Aorta (tissue), 5 donors: ENCODE data around the gene JAK1. TPM values are rescaled to one million over a fixed set of nuclear protein-coding genes. Genes with fewer than 3 reads are reported as not detected.
A peak's percentile ranks its signal among the peaks of the same experiment; 100 is the strongest.
"Not testable (repeated sequence)": the region's sequence is repeated elsewhere in the genome, so short reads cannot be mapped to it uniquely, and the experiment has no call there.

Source experiments
- ATAC-seq: fragments of 200-7000 bp; cut with Tn5 transposase; one replicate; pipeline ENCODE4 v1.9.1; 2022; ENCODE audit warnings: moderate library complexity; ENCODE audit not compliant: low FRiP score
- DNase-seq, 2 donors: peaks; one replicate each; pipeline ENCODE4 v3.0.0-alpha.2; 2020
- H3K27ac ChIP-seq, 2 donors: one replicate each; pipeline ENCODE4 v1.5.1; 2013; ENCODE audit warnings: low read length in 2 of 2, mild to moderate bottlenecking in 2 of 2, moderate library complexity in 2 of 2, control low read depth in 1 of 2, inconsistent platforms in 1 of 2, low read depth in 1 of 2
- H3K27me3 ChIP-seq, 2 donors: one replicate each; pipeline ENCODE4 v1.6.1; 2013; ENCODE audit warnings: control low read depth in 1 of 2, low read length in 1 of 2, mild to moderate bottlenecking in 1 of 2, moderate library complexity in 1 of 2; ENCODE audit not compliant: insufficient read depth in 2 of 2, control insufficient read depth in 1 of 2
- H3K36me3 ChIP-seq, 2 donors: one replicate each; pipeline ENCODE4 v1.6.1; 2013; ENCODE audit warnings: control low read depth in 1 of 2, low read length in 1 of 2, mild to moderate bottlenecking in 1 of 2; ENCODE audit not compliant: insufficient read depth in 2 of 2, control insufficient read depth in 1 of 2
- H3K4me1 ChIP-seq, 2 donors: one replicate each; pipeline ENCODE4 v1.6.1; 2013; ENCODE audit warnings: low read length in 2 of 2, control low read depth in 1 of 2, mild to moderate bottlenecking in 1 of 2, moderate library complexity in 1 of 2; ENCODE audit not compliant: insufficient read depth in 2 of 2, control insufficient read depth in 1 of 2
- H3K4me3 ChIP-seq, 2 donors: one replicate each; pipeline ENCODE4 v1.5.1; 2013; ENCODE audit warnings: low read length in 2 of 2, control low read depth in 1 of 2, mild to moderate bottlenecking in 1 of 2
- H3K9me3 ChIP-seq: one replicate; pipeline ENCODE4 v1.6.1; 2013; ENCODE audit warnings: mild to moderate bottlenecking, low read length; ENCODE audit not compliant: control insufficient read depth
- WGBS, 2 donors: extraction: QIAGEN DNeasy Blood & Tissue Kit; methylation state at CpG; one replicate each; pipeline ENCODE4 v1.1.7; 2013; 5-methylcytosine and 5-hydroxymethylcytosine counted together
- intact Hi-C, 2 donors: fragments of 100-400 bp; cut with DNase I; formaldehyde crosslinking; loops; one replicate each; pipeline versions ENCODE4 v1.14.2 to v1.15.0; 2022
- polyA plus RNA-seq, 2 donors: library from polyadenylated mRNA; stranded (reverse); fragments of 200-250 nt; gene quantifications; one replicate each; pipeline ENCODE4 v1.2.3, GENCODE V29; 2013
- total RNA-seq, 2 donors: library from RNA; stranded (reverse); fragmentation: NEBNext Ultra II Directional; extraction: Animal tissue kit (Norgen Biotek cat#: 25700); gene quantifications; one replicate each; pipeline ENCODE4 v1.2.1, GENCODE V29; 2021
- donor health status: healthy with polysubstance abuse.
- donor health status: Bipolar disorder and iron deficiency.
- donor health status: DM: no; HTN: no; CAD: no.
- donor health status: DM: no; HTN: no; CAD: no.
- donor health status: DM: yes; HTN: yes; CAD: no.

Gene JAK1
- total and polyA plus RNA-seq, 4 donors, result 24.3 to 132 (median 74.6) TPM

GRCh38 chr1:64923294-64923718 lies 43.0 kb downstream of the JAK1 start:
- Histone ChIP-seq H3K27me3 (no peaks in the 10 kb centered on the region), H3K36me3 (no peaks in the 10 kb centered on the region), H3K27ac (no peak overlapping the region), H3K9me3 (no peaks in the 10 kb centered on the region), H3K4me3 (no peak overlapping the region), H3K4me1 (peaks cover 0 to 8% of the 10 kb centered on the region in 2 donors)
- DNase-seq (no peak), ATAC-seq (no peak)
- WGBS, 2 donors, result 44 to 50% methylated on average over 2 of the region's 2 CpGs
- intact Hi-C loops, result no loop called here

- Histone ChIP-seq H3K9me3 (no peaks in the 10 kb centered on the region), H3K36me3 (no peaks in the 10 kb centered on the region), H3K4me1 (peaks cover 2 to 8% of the 10 kb centered on the region in 2 donors), H3K4me3 (no peak overlapping the region), H3K27ac (no peak overlapping the region), H3K27me3 (no peaks in the 10 kb centered on the region)
- no peak for DNase-seq
- ATAC-seq, result no peak
- intact Hi-C loops, result no loop called here
- 57 to 60% methylated on average over 2 of the region's 2 CpGs for WGBS, 2 donors
These were observed 44.0 kb downstream of the JAK1 start for GRCh38 chr1:64922336-64922735.

GRCh38 chr1:64921771-64922170 lies 44.6 kb downstream of the JAK1 start:
- intact Hi-C loops, result no loop called here

GRCh38 chr1:64920941-64921589 lies 45.3 kb downstream of the JAK1 start:
- intact Hi-C loops, result no loop called here
- no peak for ATAC-seq
- 44 to 46% methylated on average over 3 of the region's 3 CpGs for WGBS, 2 donors

More at GRCh38 chr1:64921771-64922170, 44.6 kb downstream of the JAK1 start:
- Histone ChIP-seq H3K27me3 (no peaks in the 10 kb centered on the region), H3K4me1 (peaks cover 2 to 8% of the 10 kb centered on the region in 2 donors), H3K27ac (no peak overlapping the region), H3K9me3 (no peaks in the 10 kb centered on the region), H3K36me3 (no peaks in the 10 kb centered on the region), H3K4me3 (no peak overlapping the region)
- DNase-seq, result no peak
- no peak for ATAC-seq
- 81 to 87% methylated on average over 2 of the region's 2 CpGs for WGBS, 2 donors

GRCh38 chr1:64919120-64919519 lies 47.2 kb downstream of the JAK1 start:
- H3K36me3 ChIP-seq, ATAC-seq, DNase-seq, H3K9me3 ChIP-seq, intact Hi-C loops, H3K27me3 ChIP-seq, H3K27ac ChIP-seq, H3K4me3 ChIP-seq, H3K4me1 ChIP-seq: not testable (repeated sequence)
- WGBS, 2 donors, result 95 to 97% methylated on average over 7 of the region's 7 CpGs

More at GRCh38 chr1:64920941-64921589, 45.3 kb downstream of the JAK1 start:
- H3K27me3 ChIP-seq, result no peaks in the 10 kb centered on the region
- no peaks in the 10 kb centered on the region for H3K36me3 ChIP-seq
- H3K9me3 ChIP-seq, result no peaks in the 10 kb centered on the region
- no peak for DNase-seq
- peaks cover 2 to 8% of the 10 kb centered on the region in 2 donors for H3K4me1 ChIP-seq
- no peak overlapping the region for H3K27ac ChIP-seq
- H3K4me3 ChIP-seq, result no peak overlapping the region

- Histone ChIP-seq H3K4me1 (peaks cover 5 to 6% of the 10 kb centered on the region in 2 donors), H3K4me3 (no peak overlapping the region), H3K27ac (no peak overlapping the region), H3K27me3 (no peaks in the 10 kb centered on the region), H3K9me3 (no peaks in the 10 kb centered on the region), H3K36me3 (no peaks in the 10 kb centered on the region)
- intact Hi-C loops, result no loop called here
- no peak for ATAC-seq
- DNase-seq, result no peak
These were observed 48.4 kb downstream of the JAK1 start for GRCh38 chr1:64917907-64918306.

- H3K27ac ChIP-seq, result no peak overlapping the region
These were observed 49.0 kb downstream of the JAK1 start for GRCh38 chr1:64917328-64917861.

GRCh38 chr1:64915381-64916274 lies 50.7 kb downstream of the JAK1 start:
- WGBS, 2 donors, result 65 to 70% methylated on average over 9 of the region's 9 CpGs
- no peaks in the 10 kb centered on the region for H3K27me3 ChIP-seq
- no peak for ATAC-seq
- no peak overlapping the region for H3K4me3 ChIP-seq
- H3K36me3 ChIP-seq, result no peaks in the 10 kb centered on the region
- DNase-seq, result no peak
- peaks cover 0 to 5% of the 10 kb centered on the region in 2 donors for H3K4me1 ChIP-seq
- no peak overlapping the region for H3K27ac ChIP-seq
- intact Hi-C loops, result no loop called here
- no peaks in the 10 kb centered on the region for H3K9me3 ChIP-seq

More at GRCh38 chr1:64917328-64917861, 49.0 kb downstream of the JAK1 start:
- Histone ChIP-seq H3K27me3 (no peaks in the 10 kb centered on the region), H3K36me3 (no peaks in the 10 kb centered on the region), H3K4me1 (peaks cover 5% of the 10 kb centered on the region in 2 donors), H3K4me3 (no peak overlapping the region), H3K9me3 (no peaks in the 10 kb centered on the region)
- WGBS, 2 donors, result 36% methylated on average over 3 of the region's 3 CpGs
- peak; percentile 70 for ATAC-seq
- DNase-seq, result peak in 1 of 2 donors; percentile 79
- intact Hi-C loops, result no loop called here
